ENCODE measurements around the gene REV1. TPM values are rescaled to one million over a fixed set of nuclear protein-coding genes. Genes with fewer than 3 reads are reported as not detected.

REV1 gene
- total RNA-seq, 1 donor from 2014 or later = 52.1 TPM

GRCh38 chr2:99382143-99382542 is 107.7 kb downstream of the REV1 start:
- POLR2A ChIA-PET = no interaction called here
- Mint-ChIP-seq H3K27ac (no peak overlapping the region), H3K9me3 (no peaks in the 10 kb centered on the region), H3K27me3 (no peaks in the 10 kb centered on the region), H3K4me1 (no peaks in the 10 kb centered on the region), H3K4me3 (no peak overlapping the region), H3K36me3 (ENCODE audit: low read depth) (peaks cover 88% of the 10 kb centered on the region)
- no peak for DNase-seq
- CTCF ChIA-PET = no interaction called here
- no peak for ATAC-seq (ENCODE audit: low read depth)
- TF ChIP-seq CTCF (IDR thresholded peaks at IDR 0.05) = no peak
- intact Hi-C loops (cut with micrococcal nuclease) = no loop called here

GRCh38 chr2:99380376-99381010 is 109.3 kb downstream of the REV1 start:
- no peak for TF ChIP-seq CTCF (IDR thresholded peaks at IDR 0.05)
- ChIA-PET POLR2A (no interaction called here), CTCF (no interaction called here)
- intact Hi-C loops (cut with micrococcal nuclease) = no loop called here
- DNase-seq (no peak), ATAC-seq (ENCODE audit: low read depth) (no peak)
- Mint-ChIP-seq H3K4me1 (no peaks in the 10 kb centered on the region), H3K36me3 (ENCODE audit: low read depth) (peaks cover 89% of the 10 kb centered on the region), H3K27me3 (no peaks in the 10 kb centered on the region), H3K4me3 (no peak overlapping the region), H3K27ac (no peak overlapping the region), H3K9me3 (no peaks in the 10 kb centered on the region)

- POLR2A ChIA-PET = no interaction called here
- Mint-ChIP-seq H3K27ac (no peak overlapping the region), H3K36me3 (ENCODE audit: low read depth) (peaks cover 92% of the 10 kb centered on the region), H3K9me3 (peaks cover 5% of the 10 kb centered on the region), H3K4me1 (no peaks in the 10 kb centered on the region), H3K27me3 (no peaks in the 10 kb centered on the region), H3K4me3 (no peak overlapping the region)
- intact Hi-C loops (cut with micrococcal nuclease) = no loop called here
- ATAC-seq (ENCODE audit: low read depth) (no peak), DNase-seq (no peak)
- no peak for TF ChIP-seq CTCF (IDR thresholded peaks at IDR 0.05)
- CTCF ChIA-PET = no interaction called here
Measured at GRCh38 chr2:99377879-99378278, 111.9 kb downstream of the REV1 start.

- Mint-ChIP-seq H3K4me3 (no peak overlapping the region), H3K4me1 (no peaks in the 10 kb centered on the region), H3K27ac (no peak overlapping the region), H3K36me3 (ENCODE audit: low read depth) (peaks cover 91% of the 10 kb centered on the region), H3K9me3 (peaks cover 7% of the 10 kb centered on the region), H3K27me3 (no peaks in the 10 kb centered on the region)
- no peak for TF ChIP-seq CTCF (IDR thresholded peaks at IDR 0.05)
- ChIA-PET POLR2A (interaction anchor here (0.6 kb wide), 1 partner anchor 374 kb away, joined by 4 read pairs; no protein-coding TSS in a partner anchor), CTCF (no interaction called here)
- DNase-seq = no peak
- no peak for ATAC-seq (ENCODE audit: low read depth)
- intact Hi-C loops (cut with micrococcal nuclease) = no loop called here
Measured at GRCh38 chr2:99376254-99376864, 113.5 kb downstream of the REV1 start.

- Mint-ChIP-seq H3K4me3 (no peak overlapping the region), H3K9me3 (peaks cover 7% of the 10 kb centered on the region), H3K27me3 (no peaks in the 10 kb centered on the region), H3K4me1 (no peaks in the 10 kb centered on the region), H3K27ac (no peak overlapping the region), H3K36me3 (ENCODE audit: low read depth) (peaks cover 85% of the 10 kb centered on the region)
- ATAC-seq (ENCODE audit: low read depth) (no peak), DNase-seq (no peak)
- intact Hi-C loops (cut with micrococcal nuclease) = no loop called here
- ChIA-PET CTCF (no interaction called here), POLR2A (no interaction called here)
- no peak for TF ChIP-seq CTCF (IDR thresholded peaks at IDR 0.05)
Measured at GRCh38 chr2:99374747-99375146, 115.1 kb downstream of the REV1 start.

Data from activated B cell treated with CpG ODN at 0.5 μM for 24 hours (primary cell).